Panc1 (cell line): ENCODE data around the gene OSBP2. TPM values are rescaled to one million over a fixed set of nuclear protein-coding genes. Genes with fewer than 3 reads are reported as not detected.
A peak's percentile ranks its signal among the peaks of the same experiment; 100 is the strongest.

Experiments used
- ATAC-seq: fragments of 200-7000 bp; cut with Tn5 transposase; 2 replicates; pipeline ENCODE4 v1.9.1; 2020; ENCODE audit warnings: mild to moderate bottlenecking, moderate library complexity
- BruUV-seq: library from RNA; stranded (reverse); fragments of 400-500 nt; replicated peaks from 2 replicates; lab custom pipeline; 2021; lab: Mats Ljungman, UMichigan
- CTCF ChIA-PET: fragments of 300-600 bp; sonication (Branson Sonifier 250); formaldehyde crosslinking; loops from one replicate; lab custom pipeline; 2022; ENCODE audit warnings: antibody characterized with exemption; lab: Charles Lee
- POLR2A ChIA-PET: fragments of 300-600 bp; sonication (Branson Sonifier 250); formaldehyde crosslinking; loops from one replicate; lab custom pipeline; 2022; ENCODE audit warnings: antibody characterized with exemption; lab: Charles Lee
- DNase-seq: peaks from one replicate; pipeline ENCODE4 v3.0.0-alpha.2; 2010; ENCODE audit warnings: low read depth, low spot score
- H3K27ac ChIP-seq: 2 replicates; pipeline ENCODE4 v1.5.1; 2011; ENCODE audit warnings: mild to moderate bottlenecking, low read length, inconsistent platforms
- H3K27me3 ChIP-seq: fragments of 200-500 bp; sonication (Bioruptor generic); 2 replicates; pipeline ENCODE4 v1.6.0; 2014; ENCODE audit warnings: low read length, inconsistent platforms; ENCODE audit not compliant: control insufficient read depth, insufficient read depth
- H3K36me3 ChIP-seq: fragments of 200-500 bp; sonication (Bioruptor generic); 2 replicates; pipeline ENCODE4 v1.5.1; 2014; ENCODE audit warnings: inconsistent platforms, mild to moderate bottlenecking, low read length, moderate library complexity; ENCODE audit not compliant: control insufficient read depth, insufficient read depth
- H3K4me1 ChIP-seq: 2 replicates; pipeline ENCODE4 v1.5.1; 2011; ENCODE audit warnings: inconsistent platforms, mild to moderate bottlenecking, low read length, moderate library complexity; ENCODE audit not compliant: control insufficient read depth, insufficient read depth
- H3K4me3 ChIP-seq, 2 experiments: 2 replicates each; pipeline ENCODE4 v1.5.1; 2011 to 2012; ENCODE audit warnings: low read depth in 2 of 2, low read length in 2 of 2, mild to moderate bottlenecking in 2 of 2, inconsistent platforms in 1 of 2, moderate library complexity in 1 of 2
- H3K9me3 ChIP-seq: fragments of 200-500 bp; sonication (Bioruptor generic); 2 replicates; pipeline ENCODE4 v1.5.1; 2014; ENCODE audit warnings: low read depth, mild to moderate bottlenecking, inconsistent platforms, low read length, moderate library complexity; ENCODE audit not compliant: control insufficient read depth, insufficient read depth
- CTCF ChIP-seq: fragments of 450-650 bp; IDR thresholded peaks from 2 replicates; pipeline ENCODE4 v1.5.1; 2017; ENCODE audit warnings: mild to moderate bottlenecking
- POLR2AphosphoS5 ChIP-seq: IDR thresholded peaks from 2 replicates; pipeline ENCODE4 v1.6.1; 2012; ENCODE audit warnings: mild to moderate bottlenecking, low read depth, low read length, moderate library complexity
- REST ChIP-seq, 2 experiments: IDR thresholded peaks; 2 replicates each; pipeline ENCODE4 v1.6.1; 2011 to 2012; ENCODE audit warnings: low read depth in 2 of 2, control low read depth in 1 of 2, low read length in 1 of 2, mild to moderate bottlenecking in 1 of 2, moderate library complexity in 1 of 2; ENCODE audit not compliant: insufficient read depth in 1 of 2
- SIN3A ChIP-seq: IDR thresholded peaks from 2 replicates; pipeline ENCODE4 v1.6.1; 2012; ENCODE audit warnings: low read depth, mild to moderate bottlenecking, low read length, moderate library complexity, borderline replicate concordance; ENCODE audit not compliant: insufficient read depth
- TCF7L2 ChIP-seq: IDR thresholded peaks from 2 replicates; pipeline ENCODE4 v1.6.1; 2011; ENCODE audit warnings: mild to moderate bottlenecking, low read depth, low read length, inconsistent platforms
- in situ Hi-C: cut with HindIII; loops from 2 replicates; pipeline ENCODE4 v1.10.0; 2016; ENCODE audit warnings: low sequenced_read_pairs, low pct_unique_long_range_greater_than_20kb
- intact Hi-C: fragments of 100-400 bp; cut with micrococcal nuclease; formaldehyde crosslinking; loops from one replicate; pipeline ENCODE4 v1.10.0; 2022; ENCODE audit not compliant: unreplicated experiment
- total RNA-seq: library from RNA; stranded (reverse); gene quantifications from one replicate; pipeline ENCODE4 v1.2.1, GENCODE V29; 2021; ENCODE audit not compliant: unreplicated experiment

The OSBP2 gene
- total RNA-seq, 1 experiment from 2014 or later: 4.7 TPM

GRCh38 chr22:30648825-30649224, 45.8 kb upstream of the OSBP2 start:
- no peak for DNase-seq
- H3K27ac ChIP-seq: no peak overlapping the region
- no peak overlapping the region for H3K4me3 ChIP-seq
- TF ChIP-seq TCF7L2 (no peak), POLR2AphosphoS5 (no peak), REST (IDR thresholded peaks at IDR 0.05; ENCODE audit: insufficient read depth in 1 of 2, low read depth in 2 of 2, low read length in 1 of 2) (no peak), CTCF (no peak), SIN3A (no peak)
- no peaks in the 10 kb centered on the region for H3K9me3 ChIP-seq
- no TSS peak for BruUV-seq
- ATAC-seq: no peak
- no peaks in the 10 kb centered on the region for H3K4me1 ChIP-seq
- in situ Hi-C loops (no loop called here), intact Hi-C loops (no loop called here)
- ChIA-PET POLR2A (no interaction called here), CTCF (no interaction called here)
- H3K36me3 ChIP-seq: no peaks in the 10 kb centered on the region
- no peaks in the 10 kb centered on the region for H3K27me3 ChIP-seq

GRCh38 chr22:30649430-30650007, 45.2 kb upstream of the OSBP2 start:
- Histone ChIP-seq H3K27me3 (no peaks in the 10 kb centered on the region), H3K4me3 (no peak overlapping the region), H3K9me3 (no peaks in the 10 kb centered on the region), H3K36me3 (no peaks in the 10 kb centered on the region), H3K4me1 (no peaks in the 10 kb centered on the region), H3K27ac (no peak overlapping the region)
- DNase-seq (no peak), ATAC-seq (peak; percentile 90)
- in situ Hi-C loops: no loop called here
- intact Hi-C loops: no loop called here
- BruUV-seq: no TSS peak
- POLR2A ChIA-PET: no interaction called here
- CTCF ChIA-PET: no interaction called here
- TF ChIP-seq TCF7L2: 0 out of 2 replicates have a peak, but pooled peaks have one; percentile 32
- no peak for TF ChIP-seq CTCF
